Type B pancreatic cell (in vitro differentiated cells): Measurements from ENCODE around the gene SHB. TPM values are rescaled to one million over a fixed set of nuclear protein-coding genes. Genes with fewer than 3 reads are reported as not detected.
A peak's percentile ranks its signal among the peaks of the same experiment; 100 is the strongest.

ENCODE experiments used
- DNase-seq: peaks from one replicate; pipeline ENCODE4 v3.0.0; 2021; ENCODE audit warnings: mixed read lengths; ENCODE audit not compliant: unreplicated experiment; ENCODE audit errors: extremely low spot score
- H3K27ac Mint-ChIP-seq: 2 replicates; pipeline ENCODE4 v1.8.0; 2021; ENCODE audit warnings: mild to moderate bottlenecking, mixed read lengths
- H3K27me3 Mint-ChIP-seq: 2 replicates; pipeline ENCODE4 v1.8.0; 2021; ENCODE audit warnings: mixed read lengths
- H3K36me3 Mint-ChIP-seq: 2 replicates; pipeline ENCODE4 v1.8.0; 2021; ENCODE audit warnings: mixed read lengths
- H3K4me1 Mint-ChIP-seq: one replicate; pipeline ENCODE4 v1.8.0; 2021; ENCODE audit warnings: mixed read lengths; ENCODE audit not compliant: unreplicated experiment
- H3K4me3 Mint-ChIP-seq: 2 replicates; pipeline ENCODE4 v1.8.0; 2021; ENCODE audit warnings: mild to moderate bottlenecking, mixed read lengths
- H3K9me3 Mint-ChIP-seq: 2 replicates; pipeline ENCODE4 v1.8.0; 2021; ENCODE audit warnings: mixed read lengths
- CTCF ChIP-seq: fragments of 200-600 bp; sonication (generic); conservative IDR thresholded peaks from 2 replicates; pipeline ENCODE4 v1.5.0; 2021; ENCODE audit warnings: antibody characterized with exemption, mild to moderate bottlenecking
- total RNA-seq: library from RNA; stranded (reverse); gene quantifications from 2 replicates; pipeline ENCODE4 v1.2.1, GENCODE V29; 2021; ENCODE audit warnings: low replicate concordance

Gene SHB
- total RNA-seq, 1 donor from 2014 or later: 14.4 TPM

GRCh38 chr9:37917313-37917731 is 151.7 kb downstream of the SHB start:
- Mint-ChIP-seq H3K9me3 (no peaks in the 10 kb centered on the region), H3K27me3 (no peaks in the 10 kb centered on the region), H3K4me1 (peaks cover 27% of the 10 kb centered on the region), H3K27ac (peak overlapping the region; percentile 39), H3K36me3 (no peaks in the 10 kb centered on the region), H3K4me3 (no peak overlapping the region)
- no peak for DNase-seq
- TF ChIP-seq CTCF: no peak

GRCh38 chr9:37916471-37917312 is 152.3 kb downstream of the SHB start:
- no peaks in the 10 kb centered on the region for H3K27me3 Mint-ChIP-seq
- H3K36me3 Mint-ChIP-seq: no peaks in the 10 kb centered on the region
- peaks cover 20% of the 10 kb centered on the region for H3K4me1 Mint-ChIP-seq
- H3K27ac Mint-ChIP-seq: no peak overlapping the region
- H3K9me3 Mint-ChIP-seq: no peaks in the 10 kb centered on the region
- DNase-seq: no peak
- H3K4me3 Mint-ChIP-seq: no peak overlapping the region
- TF ChIP-seq CTCF: no peak

GRCh38 chr9:37915911-37916470 is 153.0 kb downstream of the SHB start:
- no peak for TF ChIP-seq CTCF
- Mint-ChIP-seq H3K4me3 (no peak overlapping the region), H3K9me3 (no peaks in the 10 kb centered on the region), H3K36me3 (no peaks in the 10 kb centered on the region), H3K27ac (no peak overlapping the region), H3K27me3 (no peaks in the 10 kb centered on the region), H3K4me1 (peaks cover 13% of the 10 kb centered on the region)
- DNase-seq: no peak

- Mint-ChIP-seq H3K4me3 (no peak overlapping the region), H3K36me3 (no peaks in the 10 kb centered on the region), H3K4me1 (peaks cover 9% of the 10 kb centered on the region), H3K27me3 (no peaks in the 10 kb centered on the region), H3K27ac (no peak overlapping the region), H3K9me3 (no peaks in the 10 kb centered on the region)
- no peak for TF ChIP-seq CTCF
- no peak for DNase-seq
Observed at GRCh38 chr9:37914701-37915358, 154.2 kb downstream of the SHB start.

- H3K4me1 Mint-ChIP-seq: peaks cover 9% of the 10 kb centered on the region
- no peak for DNase-seq
- no peaks in the 10 kb centered on the region for H3K9me3 Mint-ChIP-seq
- H3K36me3 Mint-ChIP-seq: no peaks in the 10 kb centered on the region
- no peak overlapping the region for H3K4me3 Mint-ChIP-seq
- TF ChIP-seq CTCF: no peak
- H3K27me3 Mint-ChIP-seq: no peaks in the 10 kb centered on the region
- no peak overlapping the region for H3K27ac Mint-ChIP-seq
Observed at GRCh38 chr9:37914154-37914551, 154.9 kb downstream of the SHB start.
